Type B pancreatic cell (in vitro differentiated cells): Measurements from ENCODE around the gene IL21R. TPM values are rescaled to one million over a fixed set of nuclear protein-coding genes. Genes with fewer than 3 reads are reported as not detected.

Source experiments
- DNase-seq: peaks from one replicate; pipeline ENCODE4 v3.0.0; 2021; ENCODE audit warnings: mixed read lengths; ENCODE audit not compliant: unreplicated experiment; ENCODE audit errors: extremely low spot score
- H3K27ac Mint-ChIP-seq: 2 replicates; pipeline ENCODE4 v1.8.0; 2021; ENCODE audit warnings: mild to moderate bottlenecking, mixed read lengths
- H3K27me3 Mint-ChIP-seq: 2 replicates; pipeline ENCODE4 v1.8.0; 2021; ENCODE audit warnings: mixed read lengths
- H3K36me3 Mint-ChIP-seq: 2 replicates; pipeline ENCODE4 v1.8.0; 2021; ENCODE audit warnings: mixed read lengths
- H3K4me1 Mint-ChIP-seq: one replicate; pipeline ENCODE4 v1.8.0; 2021; ENCODE audit warnings: mixed read lengths; ENCODE audit not compliant: unreplicated experiment
- H3K4me3 Mint-ChIP-seq: 2 replicates; pipeline ENCODE4 v1.8.0; 2021; ENCODE audit warnings: mild to moderate bottlenecking, mixed read lengths
- H3K9me3 Mint-ChIP-seq: 2 replicates; pipeline ENCODE4 v1.8.0; 2021; ENCODE audit warnings: mixed read lengths
- total RNA-seq: library from RNA; stranded (reverse); gene quantifications from 2 replicates; pipeline ENCODE4 v1.2.1, GENCODE V29; 2021; ENCODE audit warnings: low replicate concordance
- TF ChIP-seq, protein P1 (sequence below): fragments of 200-600 bp; sonication (generic); conservative IDR thresholded peaks from 2 replicates; pipeline ENCODE4 v1.5.0; 2021; ENCODE audit warnings: antibody characterized with exemption, mild to moderate bottlenecking

IL21R gene
- total RNA-seq, 1 donor from 2014 or later = 0.29 TPM

DNA sequence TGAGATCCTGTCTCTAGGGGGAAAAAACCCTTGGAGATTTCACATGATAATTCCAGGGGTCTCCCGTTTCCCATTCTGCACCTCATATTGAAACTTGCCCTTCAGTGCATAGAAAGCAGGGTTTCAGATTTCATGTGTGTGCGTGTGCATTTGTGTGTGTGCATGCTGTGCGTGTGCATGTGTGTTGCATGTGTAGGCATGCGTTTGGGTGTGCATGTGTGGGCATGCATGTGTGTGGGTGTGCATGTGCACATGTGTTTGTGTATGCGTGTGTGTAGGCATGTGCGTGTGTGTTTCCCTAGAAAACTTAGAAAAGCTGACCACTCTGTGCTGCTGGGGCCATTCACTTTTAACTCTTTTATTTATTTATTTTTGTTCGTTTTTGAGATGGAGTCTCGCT, 40.0 kb downstream of the IL21R start:
- peaks cover 4% of the 10 kb centered on the region for H3K27me3 Mint-ChIP-seq
- TF ChIP-seq, protein P1, sequence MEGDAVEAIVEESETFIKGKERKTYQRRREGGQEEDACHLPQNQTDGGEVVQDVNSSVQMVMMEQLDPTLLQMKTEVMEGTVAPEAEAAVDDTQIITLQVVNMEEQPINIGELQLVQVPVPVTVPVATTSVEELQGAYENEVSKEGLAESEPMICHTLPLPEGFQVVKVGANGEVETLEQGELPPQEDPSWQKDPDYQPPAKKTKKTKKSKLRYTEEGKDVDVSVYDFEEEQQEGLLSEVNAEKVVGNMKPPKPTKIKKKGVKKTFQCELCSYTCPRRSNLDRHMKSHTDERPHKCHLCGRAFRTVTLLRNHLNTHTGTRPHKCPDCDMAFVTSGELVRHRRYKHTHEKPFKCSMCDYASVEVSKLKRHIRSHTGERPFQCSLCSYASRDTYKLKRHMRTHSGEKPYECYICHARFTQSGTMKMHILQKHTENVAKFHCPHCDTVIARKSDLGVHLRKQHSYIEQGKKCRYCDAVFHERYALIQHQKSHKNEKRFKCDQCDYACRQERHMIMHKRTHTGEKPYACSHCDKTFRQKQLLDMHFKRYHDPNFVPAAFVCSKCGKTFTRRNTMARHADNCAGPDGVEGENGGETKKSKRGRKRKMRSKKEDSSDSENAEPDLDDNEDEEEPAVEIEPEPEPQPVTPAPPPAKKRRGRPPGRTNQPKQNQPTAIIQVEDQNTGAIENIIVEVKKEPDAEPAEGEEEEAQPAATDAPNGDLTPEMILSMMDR = no peak
- peaks cover 3% of the 10 kb centered on the region for H3K4me1 Mint-ChIP-seq
- no peaks in the 10 kb centered on the region for H3K9me3 Mint-ChIP-seq
- no peak overlapping the region for H3K4me3 Mint-ChIP-seq
- DNase-seq = no peak
- H3K36me3 Mint-ChIP-seq = no peaks in the 10 kb centered on the region
- no peak overlapping the region for H3K27ac Mint-ChIP-seq

DNA sequence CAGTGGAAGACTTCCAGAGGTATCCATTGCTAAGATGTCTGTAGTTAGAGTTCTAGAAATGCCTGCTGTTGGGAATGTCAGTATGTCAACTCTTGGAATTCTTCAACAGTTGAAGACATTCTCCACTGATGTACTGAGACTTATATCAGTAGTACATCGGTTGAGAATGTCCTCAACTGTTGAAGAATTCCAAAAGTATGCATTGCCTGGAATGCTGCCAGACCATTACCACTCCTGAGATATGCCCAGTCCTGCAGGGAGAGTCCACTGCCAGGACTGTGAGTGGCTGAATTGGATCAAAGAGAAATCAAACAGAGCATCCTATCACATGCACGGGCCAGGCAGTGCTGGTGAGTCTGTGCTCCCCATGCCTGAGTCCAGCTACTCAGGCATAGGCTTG, 42.0 kb downstream of the IL21R start:
- TF ChIP-seq, protein P1 = no peak
- Mint-ChIP-seq H3K36me3 (no peaks in the 10 kb centered on the region), H3K4me3 (no peak overlapping the region), H3K9me3 (no peaks in the 10 kb centered on the region), H3K27ac (no peak overlapping the region), H3K4me1 (peaks cover 3% of the 10 kb centered on the region), H3K27me3 (peaks cover 4% of the 10 kb centered on the region)
- no peak for DNase-seq

DNA sequence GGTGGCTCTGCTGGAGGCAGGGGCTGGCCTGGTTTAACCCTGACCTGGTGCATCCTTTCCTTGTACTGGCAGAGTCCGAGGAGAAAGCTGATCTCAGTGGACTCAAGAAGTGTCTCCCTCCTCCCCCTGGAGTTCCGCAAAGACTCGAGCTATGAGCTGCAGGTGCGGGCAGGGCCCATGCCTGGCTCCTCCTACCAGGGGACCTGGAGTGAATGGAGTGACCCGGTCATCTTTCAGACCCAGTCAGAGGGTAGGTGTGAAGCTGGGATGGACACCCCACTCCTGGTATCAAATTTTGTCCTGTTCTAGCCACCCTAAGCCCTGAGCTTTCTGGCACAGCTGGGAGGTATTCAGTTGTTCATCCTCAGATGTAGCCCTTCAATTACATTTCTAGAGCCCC, 42.5 kb downstream of the IL21R start:
- TF ChIP-seq, protein P1 = no peak
- H3K27ac Mint-ChIP-seq = no peak overlapping the region
- DNase-seq = no peak
- no peak overlapping the region for H3K4me3 Mint-ChIP-seq
- no peaks in the 10 kb centered on the region for H3K36me3 Mint-ChIP-seq
- no peaks in the 10 kb centered on the region for H3K9me3 Mint-ChIP-seq
- H3K27me3 Mint-ChIP-seq = peaks cover under 1% of the 10 kb centered on the region
- H3K4me1 Mint-ChIP-seq = peaks cover under 1% of the 10 kb centered on the region

DNA sequence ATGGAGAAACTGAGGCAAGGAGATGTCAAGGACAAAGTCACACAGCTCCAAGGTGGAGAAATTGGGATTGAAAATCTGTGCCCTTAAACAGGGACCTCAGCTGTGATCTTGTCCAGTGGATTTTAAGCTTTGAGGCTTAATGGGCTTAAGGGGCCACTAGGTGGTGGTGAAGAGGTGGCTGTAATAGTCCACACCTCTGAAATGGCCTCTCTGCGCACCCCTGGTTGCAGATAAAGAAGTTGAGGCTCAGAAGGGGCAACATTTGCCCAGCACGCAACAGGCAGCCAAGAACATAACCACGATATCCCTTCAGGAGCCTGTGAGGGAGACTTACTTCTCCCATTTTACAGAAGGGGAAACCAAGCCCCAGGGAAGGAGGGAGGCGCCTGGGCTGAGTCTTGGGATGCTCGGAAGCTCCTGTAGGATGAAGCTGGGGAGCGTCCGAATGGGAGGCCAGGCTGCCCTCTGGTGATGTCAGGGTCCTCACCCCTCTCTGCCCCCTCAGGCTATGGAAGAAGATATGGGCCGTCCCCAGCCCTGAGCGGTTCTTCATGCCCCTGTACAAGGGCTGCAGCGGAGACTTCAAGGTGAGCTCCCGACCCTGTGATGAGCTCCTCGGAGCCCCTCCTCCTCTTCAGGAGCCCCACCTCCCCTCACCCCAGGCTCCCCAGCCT, 43.7 kb downstream of the IL21R start:
- Mint-ChIP-seq H3K27me3 (no peaks in the 10 kb centered on the region), H3K27ac (no peak overlapping the region), H3K4me1 (peaks cover 9% of the 10 kb centered on the region), H3K36me3 (no peaks in the 10 kb centered on the region), H3K4me3 (no peak overlapping the region), H3K9me3 (no peaks in the 10 kb centered on the region)
- TF ChIP-seq, protein P1 = no peak
- DNase-seq = no peak

DNA sequence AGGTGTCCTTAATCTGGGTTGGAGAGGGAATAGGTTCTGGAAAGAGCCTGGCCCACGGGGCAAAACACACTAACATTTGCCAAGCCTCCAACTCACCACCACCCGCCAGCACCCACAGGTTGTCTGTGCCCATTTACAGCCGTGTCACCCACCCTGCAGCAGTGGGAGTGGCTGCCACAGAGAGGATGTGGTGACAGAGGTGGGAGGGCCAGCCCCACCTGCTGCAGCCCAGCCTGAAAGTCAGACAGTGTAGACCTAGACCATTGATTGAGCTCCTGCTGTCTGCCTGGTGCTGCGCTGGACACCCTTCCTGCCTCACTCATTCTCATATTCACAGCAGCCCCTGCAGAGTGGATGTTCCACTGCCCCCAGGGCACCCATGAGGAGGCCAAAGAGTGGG, 44.7 kb downstream of the IL21R start:
- H3K27me3 Mint-ChIP-seq = no peaks in the 10 kb centered on the region
- H3K4me1 Mint-ChIP-seq = peaks cover 13% of the 10 kb centered on the region
- no peaks in the 10 kb centered on the region for H3K36me3 Mint-ChIP-seq
- H3K4me3 Mint-ChIP-seq = no peak overlapping the region
- TF ChIP-seq, protein P1 = no peak
- no peaks in the 10 kb centered on the region for H3K9me3 Mint-ChIP-seq
- DNase-seq = no peak
- H3K27ac Mint-ChIP-seq = no peak overlapping the region
